ENCODE measurements around the gene MLLT1.

Gene MLLT1

DNA sequence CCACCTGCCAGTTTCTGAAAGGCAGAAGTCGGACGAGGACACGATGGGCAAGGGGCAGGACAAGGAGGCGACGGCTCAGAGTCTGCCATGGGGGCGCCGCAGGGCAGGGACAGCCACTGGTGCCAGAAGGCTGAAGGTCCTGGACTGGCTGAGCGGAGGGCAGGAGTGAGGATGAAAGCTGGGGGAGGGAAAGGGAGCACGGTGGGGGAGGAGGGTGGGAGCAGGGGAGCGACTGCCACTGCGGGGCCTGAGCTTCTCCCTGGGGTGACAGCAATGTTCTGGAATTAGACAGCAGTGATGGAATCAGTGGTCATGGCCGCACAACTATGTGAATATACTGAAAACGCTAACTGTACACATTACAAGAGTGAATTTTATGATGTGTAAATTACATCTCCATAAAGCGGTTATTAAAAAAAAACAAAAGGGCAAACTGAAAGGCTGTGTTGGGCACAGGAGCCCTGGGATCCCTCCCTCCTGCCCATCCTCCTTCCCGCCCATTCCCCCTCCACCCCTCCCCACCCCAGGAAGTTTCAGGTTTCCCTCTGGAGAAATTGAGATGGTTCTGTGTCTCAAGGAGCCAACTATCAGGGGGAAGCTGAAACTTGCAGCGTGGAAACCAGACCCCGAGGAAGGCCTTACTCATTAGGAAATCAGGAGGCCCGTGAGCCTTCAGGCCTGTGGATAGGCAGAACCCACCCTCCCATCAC, 15.9 kb downstream of the MLLT1 start:
- TF ChIP-seq, protein P1, sequence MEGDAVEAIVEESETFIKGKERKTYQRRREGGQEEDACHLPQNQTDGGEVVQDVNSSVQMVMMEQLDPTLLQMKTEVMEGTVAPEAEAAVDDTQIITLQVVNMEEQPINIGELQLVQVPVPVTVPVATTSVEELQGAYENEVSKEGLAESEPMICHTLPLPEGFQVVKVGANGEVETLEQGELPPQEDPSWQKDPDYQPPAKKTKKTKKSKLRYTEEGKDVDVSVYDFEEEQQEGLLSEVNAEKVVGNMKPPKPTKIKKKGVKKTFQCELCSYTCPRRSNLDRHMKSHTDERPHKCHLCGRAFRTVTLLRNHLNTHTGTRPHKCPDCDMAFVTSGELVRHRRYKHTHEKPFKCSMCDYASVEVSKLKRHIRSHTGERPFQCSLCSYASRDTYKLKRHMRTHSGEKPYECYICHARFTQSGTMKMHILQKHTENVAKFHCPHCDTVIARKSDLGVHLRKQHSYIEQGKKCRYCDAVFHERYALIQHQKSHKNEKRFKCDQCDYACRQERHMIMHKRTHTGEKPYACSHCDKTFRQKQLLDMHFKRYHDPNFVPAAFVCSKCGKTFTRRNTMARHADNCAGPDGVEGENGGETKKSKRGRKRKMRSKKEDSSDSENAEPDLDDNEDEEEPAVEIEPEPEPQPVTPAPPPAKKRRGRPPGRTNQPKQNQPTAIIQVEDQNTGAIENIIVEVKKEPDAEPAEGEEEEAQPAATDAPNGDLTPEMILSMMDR (IDR thresholded peaks at IDR 0.05), result no peak
- no peak for DNase-seq (ENCODE audit: low spot score)
- Histone ChIP-seq H3K4me3 (no peak overlapping the region), H3K27ac (no peak overlapping the region)

DNA sequence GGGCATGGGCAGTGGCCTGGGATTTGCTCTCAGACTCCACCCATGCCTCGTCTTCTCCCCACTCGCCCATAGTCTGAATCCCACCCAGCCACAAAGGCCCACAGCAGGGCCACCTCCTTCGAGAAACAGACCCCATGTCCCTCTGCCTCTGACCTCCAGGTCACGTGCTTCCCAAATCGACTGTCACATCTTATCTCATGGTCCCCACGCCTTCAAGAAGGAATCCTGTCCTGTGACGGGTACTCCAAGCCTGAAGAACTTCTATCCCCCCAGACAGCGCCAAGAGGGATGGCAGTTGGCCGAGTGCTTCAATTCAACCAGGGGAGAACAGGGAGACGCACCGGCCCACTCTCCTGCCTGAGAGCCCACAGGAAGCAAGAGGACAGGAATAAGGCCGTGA, 16.5 kb downstream of the MLLT1 start:
- TF ChIP-seq, protein P1 (IDR thresholded peaks at IDR 0.05), result no peak
- no peak overlapping the region for H3K4me3 ChIP-seq
- DNase-seq (ENCODE audit: low spot score), result no peak
- no peak overlapping the region for H3K27ac ChIP-seq

DNA sequence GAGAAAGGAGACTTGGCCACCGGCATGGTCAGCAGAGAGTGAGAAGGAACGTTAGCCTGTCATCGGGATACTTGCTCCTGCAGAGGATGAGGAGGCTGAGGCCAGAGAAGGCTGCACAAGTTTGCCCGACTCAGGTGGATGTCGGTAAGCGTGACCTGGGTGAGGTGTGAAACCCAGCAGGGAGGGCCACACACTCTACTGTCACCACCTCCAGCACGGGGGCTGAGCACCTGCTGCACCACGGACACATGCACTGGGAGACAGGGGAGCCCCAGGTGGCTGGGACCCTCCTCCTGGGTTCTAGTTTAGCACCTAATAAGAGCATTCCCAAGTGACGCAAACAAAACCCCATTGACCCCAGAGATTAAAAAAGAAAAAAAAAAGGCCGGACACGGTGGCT, 17.3 kb downstream of the MLLT1 start:
- no peak overlapping the region for H3K4me3 ChIP-seq
- TF ChIP-seq, protein P1 (IDR thresholded peaks at IDR 0.05), result no peak
- DNase-seq (ENCODE audit: low spot score), result no peak
- no peak overlapping the region for H3K27ac ChIP-seq

DNA sequence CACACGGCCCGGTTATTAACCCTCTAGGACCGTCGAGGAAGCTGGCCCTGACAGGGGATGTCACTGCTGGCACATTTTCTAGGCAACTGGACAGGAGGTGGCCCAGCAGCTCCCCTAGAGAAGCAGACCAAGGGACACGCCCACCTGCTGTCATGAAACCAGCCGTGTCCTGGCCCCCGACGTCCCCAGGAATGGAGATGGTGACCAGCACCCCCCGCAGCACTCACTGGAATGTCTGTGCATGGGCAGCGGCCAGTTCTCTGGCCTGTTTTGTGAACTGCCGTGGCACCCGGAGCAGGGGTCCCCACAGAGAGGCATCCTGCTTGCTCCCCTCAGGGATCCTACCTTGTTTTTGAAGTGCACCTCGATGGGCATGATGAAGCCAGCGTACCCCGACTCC, 17.9 kb downstream of the MLLT1 start:
- H3K27ac ChIP-seq, result no peak overlapping the region
- H3K4me3 ChIP-seq, result no peak overlapping the region
- TF ChIP-seq, protein P1 (IDR thresholded peaks at IDR 0.05), result no peak
- DNase-seq (ENCODE audit: low spot score), result no peak

DNA sequence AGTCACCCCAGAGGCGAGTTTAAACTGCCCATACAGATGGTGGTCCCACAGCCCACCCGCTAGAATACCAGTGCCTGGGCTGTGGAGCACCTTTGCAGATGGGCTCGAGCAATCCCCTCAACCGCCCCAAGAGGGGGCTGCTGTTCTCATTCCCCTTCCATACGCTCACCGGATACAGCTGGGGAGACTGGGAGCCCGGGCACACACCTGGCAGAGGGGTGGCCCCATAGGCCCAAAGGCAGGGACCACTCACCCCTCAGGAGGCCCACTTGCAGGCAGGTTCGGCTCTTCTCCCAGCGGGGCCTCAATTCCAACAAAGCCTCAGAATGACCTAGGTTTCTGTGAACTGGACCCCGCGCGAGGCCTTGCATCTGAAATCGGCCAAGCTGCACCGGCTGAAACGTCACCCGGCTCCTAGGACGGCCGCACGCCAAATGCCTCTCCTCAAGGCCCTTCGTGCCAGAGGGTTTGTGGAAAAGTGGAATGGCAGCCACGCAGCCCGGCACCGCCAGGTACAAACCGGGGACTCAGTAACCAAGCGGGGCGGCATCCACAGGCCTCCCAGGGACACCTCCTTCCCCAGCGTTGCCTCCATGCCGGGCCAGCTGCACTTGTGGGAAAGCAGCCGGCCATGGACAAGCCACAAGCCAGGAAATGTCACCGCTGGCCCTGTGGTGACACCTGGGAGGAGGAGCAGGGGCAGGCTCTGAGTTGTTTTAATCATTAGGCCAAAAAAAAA, 18.7 kb downstream of the MLLT1 start:
- Histone ChIP-seq H3K4me3 (no peak overlapping the region), H3K27ac (no peak overlapping the region)
- no peak for DNase-seq (ENCODE audit: low spot score)
- TF ChIP-seq, protein P1 (IDR thresholded peaks at IDR 0.05), result no peak

DNA sequence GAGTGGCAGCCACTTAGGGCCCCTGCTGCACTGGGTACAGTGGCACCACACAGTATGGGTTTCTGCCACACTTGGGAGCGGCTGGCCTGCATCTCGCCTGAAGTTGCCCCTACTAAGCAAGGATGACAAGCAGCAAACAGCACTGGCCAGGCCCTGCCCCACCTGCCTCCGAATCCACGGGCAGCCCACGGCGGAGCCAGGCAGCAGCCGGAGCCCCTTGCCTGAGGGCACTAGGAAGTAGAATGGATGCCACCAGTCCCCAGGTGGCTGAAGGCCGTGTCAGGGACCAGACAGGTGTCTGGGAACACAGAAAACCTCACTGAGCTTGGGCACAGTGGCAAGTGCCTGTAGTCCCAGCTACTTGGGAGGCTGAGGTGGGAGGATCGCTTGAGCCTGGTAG, 19.4 kb downstream of the MLLT1 start:
- no peak overlapping the region for H3K4me3 ChIP-seq
- TF ChIP-seq, protein P1 (IDR thresholded peaks at IDR 0.05), result no peak
- H3K27ac ChIP-seq, result no peak overlapping the region
- DNase-seq (ENCODE audit: low spot score), result no peak

Measured in coronary artery (tissue), 2 donors.